Endothelial cell of umbilical vein (primary cell): ENCODE measurements around the gene CCNI. TPM values are rescaled to one million over a fixed set of nuclear protein-coding genes. Genes with fewer than 3 reads are reported as not detected.
"Not testable (repeated sequence)": the region's sequence is repeated elsewhere in the genome, so short reads cannot be mapped to it uniquely, and the experiment has no call there.

ENCODE experiments used
- BruUV-seq: library from RNA; stranded (reverse); fragments of 400-500 nt; replicated peaks from 2 replicates; lab custom pipeline; 2021; lab: Mats Ljungman, UMichigan
- CTCF ChIA-PET: fragments of 300-600, 350-600 bp; sonication (Branson Sonifier 250); formaldehyde crosslinking; loops from one replicate; lab custom pipeline; 2021; ENCODE audit warnings: antibody characterized with exemption, inconsistent platforms; lab: Charles Lee
- POLR2A ChIA-PET: fragments of 300-600, 350-600 bp; sonication (Branson Sonifier 250); formaldehyde crosslinking; loops from one replicate; lab custom pipeline; 2021; ENCODE audit warnings: antibody characterized with exemption, inconsistent platforms; lab: Charles Lee
- DNase-seq: peaks from one replicate; pipeline ENCODE4 v3.0.0-alpha.2; 2011; ENCODE audit warnings: low read depth, low spot score
- FAIRE-seq: peaks from 2 replicates; lab custom pipeline; 2011; peaks lifted over from hg19 to GRCh38; lab: Jason Lieb, UNC
- H2AFZ ChIP-seq: 2 replicates; pipeline ENCODE4 v1.6.0; 2012; ENCODE audit warnings: low read depth, low read length, control low read depth, inconsistent platforms
- H3K27ac ChIP-seq: 2 replicates; pipeline ENCODE4 v1.5.1; 2011; ENCODE audit warnings: low read depth, mild to moderate bottlenecking, control low read depth, low read length, moderate library complexity; ENCODE audit not compliant: insufficient read depth
- H3K27me3 ChIP-seq, 2 experiments: 2 replicates each; pipeline versions ENCODE4 v1.6.0 to v1.6.1; 2011; ENCODE audit warnings: low read length in 2 of 2, mixed read lengths in 1 of 2; ENCODE audit not compliant: control insufficient read depth in 2 of 2, insufficient read depth in 2 of 2
- H3K36me3 ChIP-seq, 2 experiments: 2 replicates in 1 of 2; 3 replicates in 1 of 2; pipeline ENCODE4 v1.5.1; 2011; ENCODE audit warnings: low read length in 2 of 2, mild to moderate bottlenecking in 1 of 2, moderate library complexity in 1 of 2; ENCODE audit not compliant: control insufficient read depth in 2 of 2, insufficient read depth in 2 of 2; ENCODE audit errors: extremely low read depth in 1 of 2
- H3K4me1 ChIP-seq: 3 replicates; pipeline ENCODE4 v1.5.1; 2011; ENCODE audit warnings: mild to moderate bottlenecking, low read length; ENCODE audit not compliant: control insufficient read depth, insufficient read depth; ENCODE audit errors: extremely low read depth
- H3K4me2 ChIP-seq: 2 replicates; pipeline ENCODE4 v1.6.1; 2011; ENCODE audit warnings: low read length, control low read depth, mixed read lengths; ENCODE audit not compliant: insufficient read depth
- H3K4me3 ChIP-seq, 3 experiments: fragments of 200-600 bp in 1 of 3; sonication (generic), shearing (Covaris generic) in 1 of 3; replicated peaks in 1 of 3; 2 replicates each; pipeline ENCODE4 v1.5.1; 2011 to 2016; ENCODE audit warnings: control low read depth in 3 of 3, low read length in 3 of 3, mild to moderate bottlenecking in 2 of 3, inconsistent platforms in 1 of 3, low read depth in 1 of 3, moderate library complexity in 1 of 3; ENCODE audit not compliant: insufficient read depth in 1 of 3
- H3K79me2 ChIP-seq: 2 replicates; pipeline ENCODE4 v1.6.0; 2012; ENCODE audit warnings: low read length, inconsistent platforms; ENCODE audit not compliant: control insufficient read depth, insufficient read depth
- H3K9ac ChIP-seq: replicated peaks from 2 replicates; pipeline ENCODE3; 2011; ENCODE audit warnings: low read length, control low read depth; ENCODE audit not compliant: insufficient read depth; ENCODE audit errors: extremely low read depth
- H3K9me1 ChIP-seq: replicated peaks from 3 replicates; pipeline ENCODE4 v1.6.0; 2011; ENCODE audit warnings: mild to moderate bottlenecking, low read length; ENCODE audit not compliant: control insufficient read depth, insufficient read depth; ENCODE audit errors: extremely low read depth
- H3K9me3 ChIP-seq: replicated peaks from 2 replicates; pipeline ENCODE4 v1.5.1; 2012; ENCODE audit warnings: low read length, inconsistent platforms; ENCODE audit not compliant: control insufficient read depth, insufficient read depth
- H4K20me1 ChIP-seq: replicated peaks from 2 replicates; pipeline ENCODE3; 2011; ENCODE audit warnings: mild to moderate bottlenecking, low read length; ENCODE audit not compliant: control insufficient read depth, insufficient read depth; ENCODE audit errors: extremely low read depth
- EZH2 ChIP-seq: IDR thresholded peaks from 2 replicates; pipeline ENCODE4 v1.6.1; 2012; ENCODE audit warnings: borderline replicate concordance, low read depth, mild to moderate bottlenecking, moderate library complexity, low read length, inconsistent platforms; ENCODE audit not compliant: severe bottlenecking
- FOS ChIP-seq: IDR thresholded peaks from 2 replicates; pipeline ENCODE4 v1.6.1; 2011; ENCODE audit warnings: mild to moderate bottlenecking, low read length, moderate library complexity, borderline replicate concordance; ENCODE audit not compliant: insufficient read depth
- GATA2 ChIP-seq: IDR thresholded peaks from 2 replicates; pipeline ENCODE4 v1.7.0; 2011; ENCODE audit warnings: low read depth, mild to moderate bottlenecking, moderate library complexity, mixed read lengths, low read length; ENCODE audit not compliant: insufficient read length, insufficient read depth
- JUN ChIP-seq: IDR thresholded peaks from 2 replicates; pipeline ENCODE4 v1.6.1; 2011; ENCODE audit warnings: borderline replicate concordance, low read depth; ENCODE audit not compliant: insufficient read length, insufficient read depth
- MYC ChIP-seq: IDR thresholded peaks from one replicate; pipeline ENCODE4 v1.6.1; 2011; ENCODE audit warnings: mild to moderate bottlenecking, low read depth, low read length
- POLR2A ChIP-seq: IDR thresholded peaks from 2 replicates; pipeline ENCODE4 v1.6.1; 2012; ENCODE audit warnings: low read depth, mild to moderate bottlenecking, control low read depth, low read length
- dilution Hi-C: fragments of 300-500 bp; cut with MboI; formaldehyde crosslinking; loops from one replicate; pipeline ENCODE4 v1.15.0; 2019; ENCODE audit warnings: low sequenced_read_pairs; ENCODE audit not compliant: extremely low pct_ligation_motif_present
- intact Hi-C: fragments of 100-400 bp; cut with micrococcal nuclease; formaldehyde crosslinking; loops from one replicate; pipeline ENCODE4 v1.10.0; 2022
- polyA plus RNA-seq, 4 experiments: library from polyadenylated mRNA; depleted of rRNA in 3 of 4; stranded (reverse) in 3 of 4; unstranded in 1 of 4; fragments of >200 nt; gene quantifications; 2 replicates each; pipeline versions ENCODE4 v1.2.1 to v1.2.3, GENCODE V29; 2011 to 2012; ENCODE audit warnings: missing spikeins in 1 of 4
- total RNA-seq: library from RNA; stranded (reverse); gene quantifications from 2 replicates; pipeline ENCODE4 v1.2.3, GENCODE V29; 2021
- TF ChIP-seq, protein P1 (sequence below), 2 donors: IDR thresholded peaks; 1 replicate in 1 of 2; 2 replicates in 1 of 2; pipeline ENCODE4 v1.5.1; 2011; ENCODE audit warnings: low read length in 2 of 2, mild to moderate bottlenecking in 2 of 2, moderate library complexity in 2 of 2, control low read depth in 1 of 2, inconsistent platforms in 1 of 2, low read depth in 1 of 2; ENCODE audit not compliant: insufficient read depth in 1 of 2; ENCODE audit errors: extremely low read depth in 1 of 2
- TF ChIP-seq, protein P2 (sequence below): IDR thresholded peaks from 2 replicates; pipeline ENCODE4 v1.6.1; 2011; ENCODE audit not compliant: insufficient read depth, insufficient read length

CCNI gene
- total and polyA plus RNA-seq, 2 donors (not counting 3 experiments of a cell fraction or from before 2014, with no cell fraction given): 88.6 to 212 TPM

DNA sequence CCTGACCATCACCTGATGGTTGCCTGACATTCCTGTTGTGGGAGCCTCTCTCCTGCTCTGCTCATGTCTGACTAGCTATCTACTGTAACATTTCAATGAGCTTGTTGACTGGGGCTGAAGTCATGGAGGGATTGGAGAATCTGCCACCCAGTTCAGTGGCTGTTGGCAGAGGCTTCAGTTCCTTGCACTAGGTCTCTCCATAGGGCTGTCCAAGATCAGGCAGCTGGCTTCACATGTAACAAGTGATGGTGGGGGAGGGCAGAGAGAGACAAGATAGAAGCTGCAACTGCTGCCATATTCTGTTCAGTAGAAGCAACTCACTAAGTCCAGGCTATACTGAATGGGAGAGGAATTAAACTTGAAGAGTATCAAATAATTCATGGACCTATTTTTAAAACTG, 14.1 kb upstream of the CCNI start:
- H3K4me2 ChIP-seq: no peak overlapping the region
- no peaks in the 10 kb centered on the region for H3K9me1 ChIP-seq
- intact Hi-C loops: no loop called here
- no peak overlapping the region for H3K9ac ChIP-seq
- ChIA-PET CTCF (interaction anchor here (1.0 kb wide), 1 partner anchor 114 kb away, joined by 5 read pairs; no protein-coding TSS in a partner anchor), POLR2A (no interaction called here)
- H3K4me3 ChIP-seq: no peak overlapping the region
- no peaks in the 10 kb centered on the region for H3K27me3 ChIP-seq
- no peaks in the 10 kb centered on the region for H3K79me2 ChIP-seq
- peaks cover 18% of the 10 kb centered on the region for H3K4me1 ChIP-seq
- TF ChIP-seq JUN (no peak), MYC (no peak), FOS (no peak), EZH2 (no peak), POLR2A (no peak), GATA2 (no peak)
- TF ChIP-seq, protein P1, sequence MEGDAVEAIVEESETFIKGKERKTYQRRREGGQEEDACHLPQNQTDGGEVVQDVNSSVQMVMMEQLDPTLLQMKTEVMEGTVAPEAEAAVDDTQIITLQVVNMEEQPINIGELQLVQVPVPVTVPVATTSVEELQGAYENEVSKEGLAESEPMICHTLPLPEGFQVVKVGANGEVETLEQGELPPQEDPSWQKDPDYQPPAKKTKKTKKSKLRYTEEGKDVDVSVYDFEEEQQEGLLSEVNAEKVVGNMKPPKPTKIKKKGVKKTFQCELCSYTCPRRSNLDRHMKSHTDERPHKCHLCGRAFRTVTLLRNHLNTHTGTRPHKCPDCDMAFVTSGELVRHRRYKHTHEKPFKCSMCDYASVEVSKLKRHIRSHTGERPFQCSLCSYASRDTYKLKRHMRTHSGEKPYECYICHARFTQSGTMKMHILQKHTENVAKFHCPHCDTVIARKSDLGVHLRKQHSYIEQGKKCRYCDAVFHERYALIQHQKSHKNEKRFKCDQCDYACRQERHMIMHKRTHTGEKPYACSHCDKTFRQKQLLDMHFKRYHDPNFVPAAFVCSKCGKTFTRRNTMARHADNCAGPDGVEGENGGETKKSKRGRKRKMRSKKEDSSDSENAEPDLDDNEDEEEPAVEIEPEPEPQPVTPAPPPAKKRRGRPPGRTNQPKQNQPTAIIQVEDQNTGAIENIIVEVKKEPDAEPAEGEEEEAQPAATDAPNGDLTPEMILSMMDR (IDR thresholded peaks at IDR 0.05; ENCODE audit: extremely low read depth in 1 of 2, insufficient read depth in 1 of 2, low read depth in 1 of 2, low read length in 2 of 2): no peak
- TF ChIP-seq, protein P2, sequence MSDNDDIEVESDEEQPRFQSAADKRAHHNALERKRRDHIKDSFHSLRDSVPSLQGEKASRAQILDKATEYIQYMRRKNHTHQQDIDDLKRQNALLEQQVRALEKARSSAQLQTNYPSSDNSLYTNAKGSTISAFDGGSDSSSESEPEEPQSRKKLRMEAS: no peak
- H3K27ac ChIP-seq: no peak overlapping the region
- H3K9me3 ChIP-seq: no peaks in the 10 kb centered on the region
- dilution Hi-C loops: no loop called here
- no peaks in the 10 kb centered on the region for H3K36me3 ChIP-seq
- H2AFZ ChIP-seq: no peak overlapping the region
- FAIRE-seq: no peak
- no peaks in the 10 kb centered on the region for H4K20me1 ChIP-seq
- BruUV-seq: no TSS peak
- no peak for DNase-seq

DNA sequence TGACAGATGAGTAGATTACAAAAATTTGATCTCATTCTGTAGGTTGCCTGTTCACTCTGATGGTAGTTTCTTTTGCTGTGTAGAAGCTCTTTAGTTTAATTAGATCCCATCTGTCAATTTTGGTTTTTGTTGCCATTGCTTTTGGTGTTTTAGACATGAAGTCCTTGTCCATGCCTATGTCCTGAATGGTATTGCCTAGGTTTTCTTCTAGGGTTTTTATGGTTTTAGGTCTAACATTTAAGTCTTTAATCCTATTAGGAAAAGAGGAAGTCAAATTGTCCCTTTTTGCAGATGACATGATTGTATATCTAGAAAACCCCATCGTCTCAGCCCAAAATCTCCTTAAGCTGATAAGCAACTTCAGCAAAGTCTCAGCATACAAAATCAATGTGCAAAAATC, 11.2 kb upstream of the CCNI start:
- H3K27me3 ChIP-seq, H4K20me1 ChIP-seq, H3K9me3 ChIP-seq, H3K36me3 ChIP-seq, H3K27ac ChIP-seq, H3K9ac ChIP-seq, H3K9me1 ChIP-seq, H3K79me2 ChIP-seq, dilution Hi-C loops, H3K4me2 ChIP-seq, H3K4me3 ChIP-seq, BruUV-seq, intact Hi-C loops, DNase-seq, CTCF ChIA-PET, POLR2A ChIA-PET, H3K4me1 ChIP-seq, H2AFZ ChIP-seq: not testable (repeated sequence)
- FAIRE-seq: peak; percentile 15
